Stimulated activated CD4-positive, alpha-beta T cell treated with anti-CD3 and anti-CD28 coated beads, Interleukin-15, amount 100 ng/mL, for 48 hours (primary cell): ENCODE measurements around the gene OCA2.

Experiments used
- DNase-seq, 2 donors: peaks; one replicate each; pipeline ENCODE4 v3.0.0-alpha.2; 2020; ENCODE audit warnings: low read depth in 2 of 2

Gene OCA2

DNA sequence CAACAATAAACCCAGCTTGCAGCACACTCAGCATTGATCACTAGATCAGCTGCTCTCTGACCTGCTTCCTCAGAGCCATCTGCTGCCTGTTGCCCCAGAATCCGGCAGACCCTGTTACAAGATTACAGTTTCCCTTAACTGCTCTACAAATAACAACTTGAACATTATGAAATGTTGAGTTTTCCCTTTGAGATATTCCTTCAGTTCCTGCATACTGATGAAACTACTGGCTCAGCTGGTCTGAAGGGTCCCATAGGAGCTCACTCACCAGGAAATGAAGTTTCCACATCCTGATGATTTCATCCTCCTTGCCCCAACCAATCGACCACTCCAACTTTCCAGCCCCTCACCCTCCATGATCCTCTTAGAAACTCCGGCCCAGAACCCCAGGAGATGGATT lies 281.9 kb downstream of the OCA2 start:
- DNase-seq = no peak

DNA sequence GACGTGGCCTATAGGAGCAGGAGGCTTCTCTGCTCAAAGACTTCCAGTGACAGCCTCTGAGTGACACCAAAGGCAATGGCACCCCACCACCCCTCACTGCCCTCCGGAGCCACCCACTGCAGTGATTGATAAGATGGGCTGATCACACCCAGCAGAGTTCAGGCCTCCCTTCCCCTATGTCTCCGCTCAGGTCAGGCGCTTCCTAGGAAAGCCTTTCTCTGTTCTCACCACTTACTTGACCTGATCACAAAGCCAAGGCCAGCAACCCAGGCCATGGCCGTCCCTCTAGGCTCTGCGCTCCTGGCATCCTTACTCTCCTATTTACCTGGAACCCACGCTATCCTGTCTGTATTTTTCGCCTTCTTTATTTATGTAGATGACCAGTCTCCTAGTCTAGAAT lies 282.3 kb downstream of the OCA2 start:
- DNase-seq = no peak

DNA sequence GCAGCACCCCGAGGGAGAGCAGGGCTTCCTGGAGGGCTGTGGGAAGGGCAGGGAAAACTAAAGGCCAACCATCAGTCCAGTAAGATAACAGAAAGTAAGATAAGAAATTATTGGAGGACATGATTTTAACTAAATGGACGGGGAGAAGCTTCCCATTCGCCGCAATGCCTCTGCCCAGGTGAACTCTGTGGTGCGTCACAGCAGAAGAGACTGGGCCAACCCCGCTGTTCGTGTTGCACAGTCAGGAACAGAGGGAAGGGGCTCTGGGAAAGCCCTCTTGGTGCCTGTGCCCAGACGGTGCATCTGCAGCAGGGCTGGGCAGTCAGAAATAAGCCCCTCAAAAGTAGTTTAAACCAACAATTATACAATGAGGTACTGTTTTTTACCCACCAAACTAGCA lies 284.1 kb downstream of the OCA2 start:
- DNase-seq = no peak

DNA sequence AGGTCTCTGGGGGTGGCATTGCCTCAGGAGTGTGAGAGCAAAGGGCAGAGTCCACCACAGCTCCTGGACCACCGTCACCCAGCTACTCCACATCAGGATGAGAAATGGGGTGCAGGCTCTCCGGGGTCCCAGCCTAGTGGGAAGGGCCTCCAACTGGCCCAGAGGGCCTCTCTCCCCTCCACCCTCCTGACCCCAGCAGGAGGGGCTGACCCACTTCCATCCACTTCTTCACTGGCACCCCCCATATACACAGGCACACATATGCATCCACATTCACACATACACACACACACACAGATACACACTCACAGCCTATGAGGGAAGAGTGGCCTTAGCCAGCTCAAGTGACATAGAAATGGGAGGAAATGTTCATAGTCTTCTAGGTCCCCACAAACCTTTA lies 286.0 kb downstream of the OCA2 start:
- no peak for DNase-seq

DNA sequence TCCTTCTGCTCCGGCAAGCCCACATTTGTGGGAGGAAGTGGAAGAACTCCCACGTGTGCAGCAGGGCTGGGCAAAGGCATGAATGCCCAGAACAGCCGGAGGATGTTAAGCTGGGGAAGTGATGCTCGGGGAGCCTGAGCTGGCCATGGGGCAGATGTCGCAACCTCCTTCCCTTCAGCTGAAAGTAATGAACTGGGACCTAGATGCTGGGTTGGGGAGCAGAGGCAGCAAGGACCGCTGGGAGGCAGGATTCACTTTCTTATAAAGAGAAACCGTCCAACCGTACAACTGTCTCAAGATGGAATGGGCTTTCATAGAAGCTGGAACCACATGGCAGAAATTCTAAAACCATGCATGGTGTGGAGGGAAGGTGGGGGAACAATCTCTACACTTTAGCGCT lies 290.9 kb downstream of the OCA2 start:
- DNase-seq = no peak

DNA sequence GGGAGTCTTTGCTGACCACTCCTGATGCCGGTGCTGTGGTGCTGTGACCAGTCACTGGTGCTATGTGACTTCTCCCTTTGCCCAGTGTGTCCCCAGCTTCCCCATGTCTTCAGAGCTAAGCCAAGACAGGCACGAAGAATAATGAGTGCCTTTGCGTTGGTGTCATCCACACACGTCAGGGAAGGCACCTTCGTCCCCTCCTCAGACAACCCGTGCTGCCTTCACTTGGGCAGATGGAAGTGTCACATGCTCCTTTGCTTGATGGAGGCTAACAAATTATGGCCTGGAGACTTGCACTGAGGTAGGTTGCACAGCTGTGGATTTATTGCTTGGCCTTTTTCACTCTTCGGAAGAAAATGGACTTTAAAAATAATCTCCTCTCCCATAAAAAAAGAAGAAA lies 291.8 kb downstream of the OCA2 start:
- DNase-seq = no peak

DNA sequence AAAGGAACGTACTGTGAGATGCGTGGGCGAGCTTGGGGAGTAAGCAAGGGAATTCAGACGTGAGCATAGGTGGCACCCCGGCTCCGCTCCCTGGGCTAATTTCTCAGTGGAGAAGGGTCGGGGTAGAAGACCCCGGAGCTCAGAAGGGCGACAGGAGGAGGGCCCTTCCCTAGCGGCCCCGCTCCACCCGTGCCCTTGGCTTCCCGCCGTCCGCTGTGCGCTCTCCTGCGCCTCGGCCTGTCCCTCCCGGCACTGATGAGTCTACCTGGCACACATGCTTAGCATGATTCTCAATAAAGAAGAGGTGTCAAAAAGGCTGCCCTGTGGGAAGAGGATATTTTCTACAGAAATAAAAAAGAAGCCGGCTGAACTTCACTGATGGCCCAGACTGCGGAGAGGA lies 292.7 kb downstream of the OCA2 start:
- DNase-seq = no peak

DNA sequence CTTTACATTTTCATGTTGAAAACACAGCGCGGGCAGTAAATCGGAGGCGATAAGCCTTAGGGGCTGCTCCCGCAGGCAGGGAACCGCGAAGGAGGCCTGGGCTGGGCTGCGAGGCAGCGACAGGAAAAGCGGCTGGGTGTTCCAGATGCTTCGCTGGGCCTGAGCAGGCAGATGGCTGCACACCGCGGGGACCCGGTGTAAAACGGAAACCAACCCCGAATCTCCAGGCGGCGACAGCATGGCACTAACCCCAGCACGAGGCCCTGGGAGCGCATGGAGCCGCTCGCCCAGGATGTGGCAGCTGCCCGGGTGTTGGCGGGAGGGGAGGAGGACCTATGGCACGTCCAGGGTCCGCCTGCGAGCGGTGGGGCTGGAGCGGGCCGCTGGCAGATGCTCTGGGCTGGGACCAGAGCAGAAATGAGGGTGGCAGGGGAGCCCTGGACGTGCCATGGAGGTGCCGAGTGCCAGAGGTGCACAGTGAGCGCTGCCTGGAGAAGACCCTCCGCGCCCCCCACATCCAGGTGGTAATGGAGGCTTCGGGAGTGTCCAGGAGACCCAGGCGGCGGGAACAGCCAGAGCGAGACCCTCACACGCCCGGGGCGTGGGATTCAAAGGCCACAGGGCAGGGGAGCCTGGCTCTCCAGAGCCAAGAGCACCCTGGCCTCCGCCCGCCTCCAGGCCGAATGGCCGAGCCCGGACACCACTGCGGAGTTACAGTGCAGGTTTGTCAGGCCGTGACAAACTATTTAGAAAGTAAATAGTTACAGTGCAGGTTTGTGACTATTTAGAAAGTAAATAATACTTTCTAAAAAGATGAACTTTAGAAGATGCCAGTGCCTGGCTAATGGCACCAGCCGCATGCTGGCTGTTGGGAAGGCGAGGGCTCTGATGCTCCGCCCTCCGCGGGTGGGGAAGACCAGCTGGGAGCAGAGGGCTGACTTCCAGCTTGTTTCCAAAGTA lies 293.6 kb downstream of the OCA2 start:
- DNase-seq = no peak

DNA sequence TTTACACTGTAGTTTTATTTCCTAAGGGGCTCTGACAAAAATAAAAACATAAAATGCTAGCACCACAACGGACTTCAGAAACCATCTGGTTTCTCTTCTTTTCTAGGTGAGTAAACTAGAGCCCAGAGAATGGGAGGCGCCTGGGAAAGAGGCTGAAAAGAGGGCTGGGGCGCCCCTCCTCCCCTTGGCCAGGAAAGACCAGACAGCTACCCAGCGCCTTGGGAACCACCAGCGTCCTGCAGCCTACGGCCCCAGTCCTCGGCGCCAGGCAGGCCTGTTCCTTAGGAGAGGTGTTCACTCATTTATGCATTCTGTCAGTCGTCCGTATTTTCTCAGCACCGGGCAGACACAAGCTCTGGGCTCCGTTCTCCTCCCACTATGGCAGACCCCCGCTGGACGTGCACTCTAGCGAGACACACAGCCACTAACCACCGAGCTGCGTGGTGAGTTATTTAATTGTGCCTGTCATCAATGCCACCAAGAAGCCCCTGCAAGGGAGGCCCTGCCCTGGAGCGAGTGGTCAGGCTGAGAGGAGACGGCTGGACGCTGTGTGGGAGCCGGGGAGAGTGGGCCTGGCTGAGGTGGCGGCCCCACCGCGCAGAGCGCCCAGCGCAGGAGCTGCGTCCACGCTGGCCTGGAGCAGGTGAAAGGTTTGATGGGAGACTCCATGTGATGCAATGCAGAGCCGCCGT lies 294.4 kb downstream of the OCA2 start:
- no peak for DNase-seq

DNA sequence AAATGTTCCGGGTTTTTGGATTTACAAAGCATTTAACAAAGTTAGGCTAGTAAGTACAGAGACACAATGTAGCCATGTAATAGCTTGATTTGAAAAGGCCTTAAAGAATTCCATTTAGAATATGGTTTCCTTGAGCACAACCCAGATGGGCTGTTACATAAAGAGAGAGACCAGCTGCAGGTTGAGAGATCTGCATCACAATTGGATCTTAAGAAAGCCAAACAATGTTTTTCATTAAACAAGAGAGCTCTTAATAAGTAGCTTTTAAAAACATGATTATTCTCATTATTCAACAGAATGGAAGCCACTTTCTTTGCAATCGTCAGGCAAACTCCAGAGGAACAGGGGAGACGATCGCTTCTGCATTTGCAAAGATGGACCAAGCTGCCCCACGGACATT lies 300.3 kb downstream of the OCA2 start:
- no peak for DNase-seq

DNA sequence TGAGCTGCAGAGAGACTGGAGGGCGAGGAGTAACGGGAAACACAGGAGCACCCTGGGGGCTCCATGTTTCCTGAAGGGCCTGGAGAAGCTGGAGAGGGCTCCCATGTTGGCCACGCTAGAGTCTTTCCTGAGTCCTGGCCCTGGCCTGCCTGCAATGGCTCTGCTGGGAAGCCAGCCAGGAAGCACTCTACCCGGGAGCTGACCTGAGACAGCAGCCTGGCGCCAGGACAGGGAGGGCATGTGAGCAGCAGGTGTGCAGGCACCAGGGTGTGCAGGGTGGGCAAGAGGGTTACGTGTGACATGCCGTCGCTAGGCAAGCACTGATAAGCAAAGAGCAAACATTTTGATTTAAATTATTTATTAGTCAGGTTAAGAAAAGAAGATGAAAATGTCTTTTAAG lies 301.4 kb downstream of the OCA2 start:
- no peak for DNase-seq

DNA sequence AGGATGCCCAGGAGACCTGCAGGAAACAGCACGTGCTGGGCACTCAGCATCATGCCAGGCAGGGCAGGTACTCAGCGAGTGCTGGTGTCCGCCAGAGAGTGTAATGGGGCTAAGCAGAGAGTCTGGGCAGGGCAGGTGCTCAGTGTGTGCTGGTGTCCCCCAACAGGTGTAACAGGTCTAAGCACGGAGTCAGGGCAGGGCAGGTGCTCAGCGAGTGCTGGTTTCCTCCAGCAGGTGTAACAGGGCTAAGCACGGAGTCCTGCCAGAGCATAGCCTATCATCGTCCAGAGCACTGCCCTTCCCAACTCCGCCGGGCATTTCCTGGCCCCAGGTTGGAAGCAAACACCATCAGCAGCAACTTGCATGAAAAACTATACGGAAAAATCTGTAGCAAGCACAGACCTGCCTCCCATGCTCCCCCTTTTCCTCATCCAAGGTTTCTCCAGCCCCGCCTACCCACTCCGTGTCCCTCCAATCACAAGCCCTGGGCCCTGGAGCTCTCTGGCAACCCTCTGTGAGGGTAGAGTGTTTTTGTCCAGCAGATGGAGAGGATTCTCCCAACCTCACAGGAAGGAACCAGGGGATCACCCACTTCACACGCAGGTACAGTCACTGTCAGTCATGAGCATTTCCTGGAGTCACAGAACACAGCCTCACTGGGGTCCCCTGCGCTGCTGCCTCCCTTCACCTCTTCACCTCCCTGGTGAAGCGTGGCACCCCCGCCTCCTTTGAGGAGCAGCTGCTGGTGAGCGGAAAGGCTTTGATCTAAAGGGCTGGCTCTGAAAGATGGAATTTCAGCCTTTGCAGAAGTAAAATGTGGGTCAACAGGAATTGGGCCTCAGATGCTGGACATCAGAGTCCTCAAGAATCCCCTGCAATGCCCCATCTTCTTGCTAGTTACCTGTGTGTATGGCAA lies 302.5 kb downstream of the OCA2 start:
- no peak for DNase-seq

DNA sequence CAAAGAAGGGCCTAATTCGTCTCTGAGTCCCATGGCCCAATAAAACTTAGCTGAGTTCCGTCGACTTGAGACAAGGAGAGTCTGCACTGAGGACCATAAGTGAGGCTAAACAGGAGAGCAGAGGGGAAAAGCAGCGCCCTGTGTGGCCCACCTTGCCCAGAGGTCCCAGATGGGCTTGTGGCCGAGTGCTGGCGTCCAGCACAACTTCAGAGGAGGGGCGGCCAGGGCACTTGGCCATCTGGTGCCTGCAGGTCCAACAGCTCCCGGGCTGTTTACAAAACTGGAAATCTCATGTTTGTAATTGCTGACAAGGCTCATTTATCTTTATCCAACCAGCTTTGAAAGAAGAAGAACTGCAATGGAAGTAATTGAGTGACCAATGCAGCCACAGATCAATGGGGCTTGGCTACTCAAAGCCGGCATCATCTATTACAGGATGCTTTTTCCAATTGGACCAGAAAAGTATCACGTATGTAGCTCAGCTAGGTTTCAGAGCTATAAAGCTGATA lies 306.3 kb downstream of the OCA2 start:
- DNase-seq = no peak

DNA sequence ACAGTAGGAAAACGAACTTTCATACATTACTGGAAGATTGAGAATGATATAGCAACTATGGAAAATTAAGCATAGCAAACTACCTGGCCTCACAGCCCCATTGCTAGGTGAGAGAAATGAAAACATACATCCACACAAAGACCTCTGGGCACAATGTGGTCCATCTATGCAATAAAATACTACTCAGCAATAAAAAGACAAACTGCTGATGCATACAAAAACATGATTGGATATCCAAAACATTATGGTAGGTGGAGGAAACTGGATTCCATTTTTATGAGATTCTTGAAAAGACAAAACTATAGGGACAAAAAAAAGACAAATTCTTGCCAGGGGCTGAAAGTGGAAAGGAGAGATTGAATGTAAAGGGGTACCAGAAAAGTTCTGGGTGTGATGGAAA lies 308.8 kb downstream of the OCA2 start:
- no peak for DNase-seq

DNA sequence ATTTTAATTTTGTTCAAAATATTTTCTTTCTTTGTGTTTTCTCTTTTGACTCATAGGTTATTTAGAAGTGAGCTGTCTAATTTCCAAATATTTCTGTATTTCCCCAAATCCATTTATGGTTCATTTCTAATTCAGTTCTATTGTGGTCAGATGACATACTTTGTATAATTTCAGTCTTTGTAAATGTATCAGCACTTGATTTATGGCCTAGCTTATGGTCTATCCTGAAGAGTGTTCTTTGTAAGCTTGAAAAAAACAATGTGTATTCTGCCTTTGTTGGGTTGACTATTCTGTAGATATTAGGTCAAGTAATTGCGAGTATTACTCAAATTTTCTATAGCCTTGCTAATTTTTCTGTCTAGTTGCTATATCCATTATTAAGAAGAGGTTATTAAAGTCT lies 311.2 kb downstream of the OCA2 start:
- DNase-seq = no peak

DNA sequence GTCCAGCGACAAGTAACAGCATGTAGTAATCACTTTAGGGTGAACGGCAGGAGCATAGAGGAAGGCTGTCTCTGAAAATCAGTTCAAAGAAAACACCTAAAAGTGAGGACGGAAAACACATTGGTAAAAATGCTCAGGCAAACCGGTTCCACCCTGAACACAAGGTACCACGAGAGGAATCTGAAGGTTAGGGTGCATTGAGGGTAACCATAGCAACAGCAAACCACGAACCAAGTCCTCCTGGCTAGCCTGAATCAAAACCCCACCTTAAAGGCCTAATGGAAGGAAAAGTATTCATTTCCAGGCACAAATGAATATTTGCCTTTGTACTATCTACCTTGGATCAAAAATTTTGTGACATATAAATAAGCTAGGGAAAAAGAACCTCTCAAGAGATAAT lies 315.0 kb downstream of the OCA2 start:
- DNase-seq = no peak

DNA sequence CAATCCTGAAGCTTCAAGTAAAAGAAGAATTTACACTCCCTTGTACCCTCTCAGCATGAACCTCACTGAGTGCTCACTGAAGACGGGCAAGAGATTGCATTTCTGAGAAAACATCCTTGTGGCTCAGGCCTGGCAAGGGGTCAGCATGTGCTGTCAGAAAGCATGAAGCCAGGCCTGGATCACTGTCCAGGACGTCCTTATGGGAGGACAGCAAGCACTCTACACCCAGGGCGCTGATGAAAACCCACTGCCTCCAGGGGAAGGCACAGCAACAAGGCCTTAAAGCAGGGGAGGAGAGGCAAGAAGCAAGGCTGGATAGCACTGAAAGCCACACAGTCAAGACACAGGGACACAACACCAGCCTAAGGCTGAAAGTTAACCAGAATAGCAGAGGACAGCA lies 315.4 kb downstream of the OCA2 start:
- no peak for DNase-seq

DNA sequence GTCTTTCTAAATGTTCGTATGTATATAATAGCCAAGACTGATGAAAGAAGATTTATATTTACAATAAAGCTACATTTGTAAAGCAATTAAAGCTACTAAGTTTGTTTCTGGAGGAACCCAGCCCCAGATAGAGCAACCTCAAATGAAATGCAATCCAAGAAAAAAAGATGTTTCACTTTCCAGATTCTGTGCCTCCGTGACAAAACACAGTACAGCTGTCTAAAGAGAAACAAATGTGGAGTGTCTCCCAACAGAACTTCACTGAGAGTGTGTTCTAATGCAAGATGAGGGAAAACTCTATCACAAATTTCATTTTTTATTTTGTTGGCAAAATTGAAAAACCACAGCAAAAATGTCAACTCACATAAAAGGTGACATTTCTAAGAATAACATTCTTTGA lies 317.0 kb downstream of the OCA2 start:
- DNase-seq = no peak

DNA sequence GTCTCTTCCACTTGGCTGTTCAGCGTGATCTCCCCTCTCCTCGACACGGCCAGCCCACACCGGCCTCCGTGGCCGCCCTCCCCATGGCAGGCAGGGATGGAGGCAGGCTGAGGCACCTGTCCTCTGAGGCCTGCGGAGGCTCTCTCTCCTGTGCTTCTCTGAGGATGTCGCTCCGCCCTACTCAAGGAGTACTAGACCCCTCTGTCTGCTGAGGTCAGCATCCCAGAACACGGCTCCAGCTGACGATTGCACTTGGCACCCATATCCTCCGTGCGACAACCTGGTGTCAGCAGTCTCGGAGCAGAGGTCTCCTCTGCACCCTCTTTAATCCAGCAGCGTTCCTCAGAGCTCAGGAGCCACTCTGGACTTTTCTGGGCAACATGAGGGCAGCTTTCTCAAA lies 322.6 kb downstream of the OCA2 start:
- DNase-seq = no peak

DNA sequence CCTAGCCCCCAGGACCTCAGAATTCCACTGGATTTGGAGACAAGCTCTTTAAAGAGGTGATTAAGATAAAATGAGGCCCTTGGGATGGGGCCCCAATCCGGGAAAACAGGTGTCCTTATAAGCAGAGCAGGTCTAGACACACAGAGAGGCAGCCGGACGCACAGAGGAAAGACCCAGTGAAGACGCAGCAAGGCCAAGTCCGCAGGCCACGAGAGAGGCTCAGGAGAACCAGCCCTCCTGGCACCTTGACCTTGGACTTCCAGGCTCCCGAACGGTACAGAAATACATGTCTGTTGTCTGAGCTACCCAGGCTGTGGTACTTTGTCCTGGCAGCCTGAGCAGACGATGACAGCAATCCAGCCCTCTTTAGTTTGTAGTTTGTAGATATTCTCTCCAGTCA lies 324.5 kb downstream of the OCA2 start:
- DNase-seq = no peak

DNA sequence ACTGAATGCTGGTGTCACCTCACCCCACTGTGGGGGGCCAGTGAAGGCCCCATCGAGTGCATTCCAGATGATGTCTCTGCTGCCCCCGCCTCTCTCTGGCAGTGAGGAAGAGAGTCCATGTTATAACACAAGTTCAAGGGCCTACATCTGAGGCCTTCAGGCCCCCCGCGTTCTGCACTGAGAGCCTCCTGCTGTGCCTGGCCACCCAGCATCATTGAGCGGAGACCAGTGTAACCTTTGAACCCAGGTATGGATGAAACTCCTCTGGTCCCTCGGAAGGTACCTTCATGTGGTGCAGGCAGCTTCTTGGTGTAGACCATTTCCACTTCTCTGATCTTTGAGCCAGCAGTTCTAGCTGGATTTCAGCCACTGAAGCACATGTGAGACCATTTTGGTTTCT lies 324.9 kb downstream of the OCA2 start:
- DNase-seq = no peak

DNA sequence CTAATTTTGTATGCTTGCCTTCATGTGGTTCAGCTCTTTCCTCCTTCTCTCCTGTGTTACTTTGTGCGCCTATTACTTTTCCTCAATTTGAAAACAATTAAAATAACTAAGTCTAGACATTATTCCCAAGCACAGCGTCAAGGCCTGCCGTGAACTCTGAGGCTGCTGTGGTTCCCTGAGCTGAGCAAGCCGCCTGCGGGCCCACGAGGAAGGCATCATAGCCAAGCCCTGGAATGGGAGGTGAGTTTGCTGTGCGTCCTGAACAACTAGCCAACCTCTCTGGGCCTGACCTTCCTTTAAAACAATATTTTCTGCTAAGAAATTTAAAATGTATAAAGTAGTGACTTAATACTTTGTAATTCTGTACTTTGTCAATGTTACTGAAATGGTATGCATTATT lies 327.2 kb downstream of the OCA2 start:
- no peak for DNase-seq
